Stimulated activated naive CD8-positive, alpha-beta T cell treated with anti-CD3 and anti-CD28 coated beads, Interleukin-15, Interleukin-2, amounts not matched to agents 100 ng/mL and 50 ng/mL, for 24 hours (primary cell): ENCODE measurements around the gene TRABD2A.

ENCODE experiments used
- H3K27ac Mint-ChIP-seq: one replicate; pipeline ENCODE4 v1.8.0; 2021; ENCODE audit warnings: mild to moderate bottlenecking, mixed read lengths
- H3K27me3 Mint-ChIP-seq: one replicate; pipeline ENCODE4 v1.8.0; 2021; ENCODE audit warnings: mixed read lengths
- H3K36me3 Mint-ChIP-seq: one replicate; pipeline ENCODE4 v1.8.0; 2021; ENCODE audit warnings: low read depth, mixed read lengths
- H3K4me1 Mint-ChIP-seq: one replicate; pipeline ENCODE4 v1.8.0; 2021; ENCODE audit warnings: low read depth, mixed read lengths
- H3K4me3 Mint-ChIP-seq: one replicate; pipeline ENCODE4 v1.8.0; 2021; ENCODE audit warnings: mild to moderate bottlenecking, mixed read lengths
- H3K9me3 Mint-ChIP-seq: one replicate; pipeline ENCODE4 v1.8.0; 2021; ENCODE audit warnings: mixed read lengths

The TRABD2A gene

GRCh38 chr2:84811839-84812431 lies 68.9 kb downstream of the TRABD2A start:
- Mint-ChIP-seq H3K4me1 (peaks cover 37% of the 10 kb centered on the region), H3K27ac (no peak overlapping the region)

GRCh38 chr2:84808279-84808678 lies 72.6 kb downstream of the TRABD2A start:
- Mint-ChIP-seq H3K4me1 (peaks cover 16% of the 10 kb centered on the region), H3K27me3 (no peaks in the 10 kb centered on the region), H3K27ac (no peak overlapping the region), H3K4me3 (no peak overlapping the region), H3K9me3 (no peaks in the 10 kb centered on the region), H3K36me3 (no peaks in the 10 kb centered on the region)

More at GRCh38 chr2:84811839-84812431, 68.9 kb downstream of the TRABD2A start:
- H3K4me3 Mint-ChIP-seq: no peak overlapping the region
- no peaks in the 10 kb centered on the region for H3K36me3 Mint-ChIP-seq
- H3K9me3 Mint-ChIP-seq: no peaks in the 10 kb centered on the region
- no peaks in the 10 kb centered on the region for H3K27me3 Mint-ChIP-seq

GRCh38 chr2:84807063-84807485 lies 73.8 kb downstream of the TRABD2A start:
- Mint-ChIP-seq H3K9me3 (no peaks in the 10 kb centered on the region), H3K36me3 (no peaks in the 10 kb centered on the region), H3K4me3 (no peak overlapping the region), H3K27me3 (no peaks in the 10 kb centered on the region), H3K4me1 (peaks cover 11% of the 10 kb centered on the region), H3K27ac (no peak overlapping the region)

- no peak overlapping the region for H3K27ac Mint-ChIP-seq
- H3K4me3 Mint-ChIP-seq: no peak overlapping the region
- no peaks in the 10 kb centered on the region for H3K27me3 Mint-ChIP-seq
- H3K4me1 Mint-ChIP-seq: peaks cover 13% of the 10 kb centered on the region
- no peaks in the 10 kb centered on the region for H3K36me3 Mint-ChIP-seq
- no peaks in the 10 kb centered on the region for H3K9me3 Mint-ChIP-seq
These were observed 75.5 kb downstream of the TRABD2A start for GRCh38 chr2:84805250-84805958.

GRCh38 chr2:84801811-84802210 lies 79.1 kb downstream of the TRABD2A start:
- Mint-ChIP-seq H3K4me3 (no peak overlapping the region), H3K4me1 (peaks cover 17% of the 10 kb centered on the region), H3K27ac (no peak overlapping the region), H3K36me3 (no peaks in the 10 kb centered on the region), H3K27me3 (no peaks in the 10 kb centered on the region), H3K9me3 (no peaks in the 10 kb centered on the region)

GRCh38 chr2:84800194-84800805 lies 80.6 kb downstream of the TRABD2A start:
- H3K27ac Mint-ChIP-seq: no peak overlapping the region
- peak overlapping the region; percentile 19 for H3K4me3 Mint-ChIP-seq
- H3K9me3 Mint-ChIP-seq: no peaks in the 10 kb centered on the region
- peaks cover 13% of the 10 kb centered on the region for H3K4me1 Mint-ChIP-seq
- no peaks in the 10 kb centered on the region for H3K27me3 Mint-ChIP-seq
- no peaks in the 10 kb centered on the region for H3K36me3 Mint-ChIP-seq

GRCh38 chr2:84799772-84800171 lies 81.1 kb downstream of the TRABD2A start:
- H3K27me3 Mint-ChIP-seq: no peaks in the 10 kb centered on the region
- H3K36me3 Mint-ChIP-seq: no peaks in the 10 kb centered on the region
- no peak overlapping the region for H3K4me3 Mint-ChIP-seq
- H3K27ac Mint-ChIP-seq: no peak overlapping the region
- H3K9me3 Mint-ChIP-seq: no peaks in the 10 kb centered on the region
- H3K4me1 Mint-ChIP-seq: peaks cover 13% of the 10 kb centered on the region

GRCh38 chr2:84797271-84797670 lies 83.6 kb downstream of the TRABD2A start:
- Mint-ChIP-seq H3K4me3 (no peak overlapping the region), H3K27me3 (no peaks in the 10 kb centered on the region), H3K9me3 (peaks cover 4% of the 10 kb centered on the region), H3K4me1 (peaks cover 13% of the 10 kb centered on the region), H3K27ac (no peak overlapping the region), H3K36me3 (no peaks in the 10 kb centered on the region)

- Mint-ChIP-seq H3K4me3 (no peak overlapping the region), H3K27ac (no peak overlapping the region), H3K27me3 (no peaks in the 10 kb centered on the region), H3K9me3 (peaks cover 5% of the 10 kb centered on the region), H3K36me3 (no peaks in the 10 kb centered on the region), H3K4me1 (peaks cover 10% of the 10 kb centered on the region)
These were observed 84.1 kb downstream of the TRABD2A start for GRCh38 chr2:84796798-84797197.

GRCh38 chr2:84793641-84794040 lies 87.2 kb downstream of the TRABD2A start:
- no peaks in the 10 kb centered on the region for H3K36me3 Mint-ChIP-seq
- H3K9me3 Mint-ChIP-seq: peaks cover 5% of the 10 kb centered on the region
- H3K4me1 Mint-ChIP-seq: no peaks in the 10 kb centered on the region

GRCh38 chr2:84792856-84793522 lies 87.9 kb downstream of the TRABD2A start:
- no peaks in the 10 kb centered on the region for H3K27me3 Mint-ChIP-seq
- peaks cover 5% of the 10 kb centered on the region for H3K9me3 Mint-ChIP-seq
- no peaks in the 10 kb centered on the region for H3K36me3 Mint-ChIP-seq
- no peaks in the 10 kb centered on the region for H3K4me1 Mint-ChIP-seq
- no peak overlapping the region for H3K4me3 Mint-ChIP-seq
- no peak overlapping the region for H3K27ac Mint-ChIP-seq

More at GRCh38 chr2:84793641-84794040, 87.2 kb downstream of the TRABD2A start:
- H3K27ac Mint-ChIP-seq: no peak overlapping the region
- H3K4me3 Mint-ChIP-seq: no peak overlapping the region
- H3K27me3 Mint-ChIP-seq: no peaks in the 10 kb centered on the region

GRCh38 chr2:84788498-84788897 lies 92.4 kb downstream of the TRABD2A start:
- H3K27ac Mint-ChIP-seq: no peak overlapping the region
- H3K27me3 Mint-ChIP-seq: no peaks in the 10 kb centered on the region

GRCh38 chr2:84788027-84788426 lies 92.9 kb downstream of the TRABD2A start:
- peaks cover 25% of the 10 kb centered on the region for H3K4me1 Mint-ChIP-seq
- H3K27me3 Mint-ChIP-seq: no peaks in the 10 kb centered on the region
- H3K36me3 Mint-ChIP-seq: no peaks in the 10 kb centered on the region
- no peak overlapping the region for H3K4me3 Mint-ChIP-seq
- peaks cover 5% of the 10 kb centered on the region for H3K9me3 Mint-ChIP-seq
- H3K27ac Mint-ChIP-seq: no peak overlapping the region

More at GRCh38 chr2:84788498-84788897, 92.4 kb downstream of the TRABD2A start:
- Mint-ChIP-seq H3K9me3 (peaks cover 5% of the 10 kb centered on the region), H3K36me3 (no peaks in the 10 kb centered on the region), H3K4me1 (peaks cover 20% of the 10 kb centered on the region), H3K4me3 (no peak overlapping the region)

- H3K27ac Mint-ChIP-seq: no peak overlapping the region
- no peaks in the 10 kb centered on the region for H3K36me3 Mint-ChIP-seq
- peaks cover 39% of the 10 kb centered on the region for H3K4me1 Mint-ChIP-seq
- no peak overlapping the region for H3K4me3 Mint-ChIP-seq
- H3K9me3 Mint-ChIP-seq: no peaks in the 10 kb centered on the region
- no peaks in the 10 kb centered on the region for H3K27me3 Mint-ChIP-seq
These were observed 94.3 kb downstream of the TRABD2A start for GRCh38 chr2:84786601-84787000.

- no peak overlapping the region for H3K4me3 Mint-ChIP-seq
- no peaks in the 10 kb centered on the region for H3K9me3 Mint-ChIP-seq
- no peaks in the 10 kb centered on the region for H3K36me3 Mint-ChIP-seq
- H3K27me3 Mint-ChIP-seq: no peaks in the 10 kb centered on the region
- no peak overlapping the region for H3K27ac Mint-ChIP-seq
- peaks cover 46% of the 10 kb centered on the region for H3K4me1 Mint-ChIP-seq
These were observed 94.9 kb downstream of the TRABD2A start for GRCh38 chr2:84785950-84786349.
